Esophagus muscularis mucosa (tissue), 3 donors: Measurements from ENCODE around the gene FZD7.

Experiments used
- CTCF ChIP-seq, 3 experiments: fragments of 200-600 bp in 2 of 3; fragments of 450-650 bp in 1 of 3; sonication (generic) in 2 of 3; IDR thresholded peaks; one replicate each; pipeline ENCODE4 v1.5.1; 2017 to 2019; ENCODE audit warnings: antibody characterized with exemption in 3 of 3, mild to moderate bottlenecking in 2 of 3, moderate library complexity in 1 of 3
- POLR2A ChIP-seq: fragments of 450-650 bp; IDR thresholded peaks from one replicate; pipeline ENCODE4 v1.6.1; 2017; ENCODE audit warnings: antibody characterized with exemption, moderate library complexity, mild to moderate bottlenecking, low read depth

DNA sequence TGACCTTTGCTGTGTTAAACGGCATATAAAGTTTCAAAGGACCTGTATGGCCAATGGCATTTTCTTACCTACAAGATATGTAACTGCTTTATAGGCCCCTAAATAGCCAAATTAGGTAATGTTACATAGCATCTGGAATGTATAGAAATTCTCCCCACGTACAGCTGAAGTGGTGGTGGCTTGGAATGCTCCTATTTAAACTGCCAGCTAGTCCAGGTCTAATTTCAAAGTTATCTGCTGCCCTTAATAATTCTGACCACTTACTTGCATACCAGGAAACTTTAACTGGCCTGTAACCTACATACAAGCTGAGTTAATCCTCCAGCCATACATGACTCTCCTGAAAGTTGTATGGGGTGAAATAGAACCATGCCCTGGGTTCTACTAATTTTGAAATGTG, 40.7 kb downstream of the FZD7 start:
- TF ChIP-seq POLR2A (no peak), CTCF (IDR thresholded peaks at IDR 0.05) (no peak)
